CD4-positive, alpha-beta T cell treated with Interleukin-2 at 100 ng/mL for 4 hours (primary cell): ENCODE data around the gene MAP1S.

Experiments
- DNase-seq: peaks from one replicate; pipeline ENCODE4 v3.0.0-alpha.2; 2020; ENCODE audit warnings: low spot score

The MAP1S gene

DNA sequence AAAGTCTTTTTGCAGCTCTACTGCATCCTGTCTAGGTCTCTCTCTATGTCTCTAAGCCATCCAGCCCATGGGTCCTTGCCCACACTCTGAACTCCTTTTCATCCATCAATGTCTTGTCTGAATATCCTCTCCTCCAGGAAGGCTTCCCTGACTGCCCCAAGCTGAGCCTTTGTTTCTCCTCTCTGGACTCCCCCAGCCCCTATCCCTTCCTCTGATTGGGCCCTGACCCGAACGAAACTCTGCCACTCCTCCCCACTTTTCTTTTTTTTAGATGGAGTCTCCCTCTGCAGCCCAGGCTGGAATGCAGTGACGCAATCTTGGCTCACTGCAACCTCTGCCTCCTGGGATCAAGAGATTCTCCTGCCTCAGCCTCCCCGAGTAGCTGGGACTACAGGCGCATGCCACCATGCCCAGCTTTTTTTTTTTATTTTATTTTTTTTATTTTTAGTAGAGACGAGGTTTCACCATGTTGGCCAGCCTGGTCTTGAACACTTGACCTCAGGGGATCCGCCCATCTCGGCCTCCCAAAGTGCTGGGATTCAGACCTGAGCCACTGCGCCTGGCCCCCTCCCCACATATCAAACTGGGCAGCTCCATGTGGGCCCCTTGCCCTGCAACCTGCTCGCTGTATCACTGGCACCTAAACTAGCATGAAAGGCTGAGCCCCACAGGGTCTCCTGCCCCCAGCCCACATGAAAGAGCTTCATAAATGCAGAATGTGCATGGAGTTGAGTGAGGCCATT lies 30.3 kb upstream of the MAP1S start:
- no peak for DNase-seq

DNA sequence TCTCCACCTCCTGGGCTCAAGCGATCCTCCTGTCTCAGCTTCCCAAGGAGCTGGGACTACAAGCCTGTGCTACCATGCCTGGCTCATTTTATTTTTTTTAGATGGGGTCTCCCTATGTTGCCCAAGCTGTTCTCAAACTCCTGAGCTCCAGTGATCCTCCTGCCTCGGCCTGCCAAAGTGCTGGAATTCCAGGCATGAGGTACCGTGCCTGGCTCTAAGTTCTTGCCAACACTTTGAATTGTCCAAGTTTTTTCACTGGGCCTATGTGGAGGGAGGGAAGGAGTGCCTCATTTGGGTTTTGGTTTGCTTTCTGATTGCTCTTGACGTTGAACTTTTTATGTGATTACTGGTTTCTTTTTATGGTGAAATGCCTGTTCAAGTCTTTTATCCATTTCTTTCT lies 26.7 kb upstream of the MAP1S start:
- no peak for DNase-seq

DNA sequence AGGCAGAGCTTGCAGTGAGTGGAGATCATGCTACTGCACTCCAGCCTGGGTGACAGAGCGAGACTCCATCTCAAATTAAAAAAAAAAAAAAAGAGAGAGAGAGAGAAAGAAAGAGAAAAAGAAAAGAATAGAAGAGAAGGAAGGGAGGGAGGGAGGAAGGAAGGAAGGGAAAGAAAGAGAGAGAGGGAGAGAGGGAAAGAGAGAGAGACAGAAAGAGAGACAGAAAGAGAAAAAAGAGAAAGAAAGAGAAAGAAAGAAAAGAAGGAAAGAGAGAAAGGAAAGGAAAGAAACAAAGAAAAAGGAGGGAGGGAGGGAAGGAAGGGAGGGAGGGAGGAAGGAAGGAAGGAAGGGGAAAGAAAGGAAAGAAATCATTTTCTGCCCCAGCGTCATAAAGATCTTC lies 24.1 kb upstream of the MAP1S start:
- no peak for DNase-seq

DNA sequence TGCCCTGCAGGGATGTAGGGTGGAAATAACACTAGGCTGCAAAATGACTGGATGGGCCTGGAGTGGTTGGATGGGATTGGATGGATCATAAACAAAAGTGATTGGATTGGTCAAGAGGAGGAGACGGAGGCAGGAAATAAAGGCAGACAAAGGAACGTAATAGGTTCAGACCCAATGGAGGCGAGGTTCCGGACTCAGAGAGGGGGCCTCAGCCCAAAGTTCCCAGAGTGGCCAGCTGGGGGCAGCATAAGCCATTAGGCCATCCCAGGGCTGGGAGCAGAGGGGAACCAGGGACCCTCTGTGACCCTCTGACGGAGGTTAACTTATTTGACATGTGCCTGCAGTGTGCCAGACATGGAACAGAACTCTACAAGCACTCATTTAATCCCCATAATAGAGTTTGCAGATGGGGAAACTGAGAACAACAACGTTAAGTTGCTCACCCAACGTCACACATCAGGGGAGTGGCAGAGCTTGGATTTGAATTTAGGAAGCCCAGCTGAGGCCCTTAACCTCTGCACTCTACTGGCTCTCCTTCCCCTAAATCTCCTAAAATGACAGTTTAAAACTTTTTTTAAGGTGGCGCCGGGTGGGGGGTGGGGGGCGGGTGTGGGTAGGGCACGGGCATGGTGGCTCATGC lies 15.3 kb upstream of the MAP1S start:
- peak; percentile 64 for DNase-seq

DNA sequence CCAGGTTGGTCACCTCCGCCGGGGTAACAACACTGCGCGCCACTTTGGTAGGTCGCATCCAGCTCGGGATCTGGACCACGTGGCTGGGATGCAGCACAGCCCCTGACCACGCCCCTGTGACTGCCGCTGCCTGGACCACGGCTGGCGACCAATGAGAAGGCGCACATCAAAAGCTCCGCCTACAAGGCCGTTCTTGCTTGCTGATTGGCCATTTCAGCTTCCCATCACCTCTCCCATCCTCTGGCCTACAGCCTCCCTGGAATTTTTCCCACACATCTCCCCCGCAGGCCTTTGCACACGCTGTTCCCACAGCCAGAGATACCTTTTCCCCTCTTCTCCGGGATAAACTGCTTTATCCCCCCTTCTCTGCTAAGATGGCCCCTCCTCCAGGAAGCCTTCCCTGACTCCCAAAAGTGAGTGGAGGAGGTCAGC lies 12.5 kb upstream of the MAP1S start:
- DNase-seq, result no peak

DNA sequence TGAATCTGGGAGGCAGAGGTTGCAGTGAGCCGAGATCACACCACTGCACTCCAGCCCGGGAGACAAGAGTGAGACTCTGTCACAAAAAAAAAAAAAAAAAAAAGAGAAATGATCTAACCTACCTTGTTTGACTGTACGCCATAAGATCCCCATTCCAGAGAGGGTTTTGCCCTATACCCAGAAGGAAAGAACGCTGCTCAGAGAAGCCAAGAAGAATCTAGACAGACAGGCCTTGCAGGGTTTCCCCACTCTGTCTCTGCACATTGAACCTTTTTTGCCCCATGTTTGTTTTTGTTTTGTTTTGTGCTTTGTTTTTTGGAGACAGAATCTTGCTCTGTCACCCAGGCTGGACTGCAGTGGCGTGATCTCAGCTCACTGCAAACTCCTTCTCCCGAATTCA lies 7.4 kb upstream of the MAP1S start:
- no peak for DNase-seq

DNA sequence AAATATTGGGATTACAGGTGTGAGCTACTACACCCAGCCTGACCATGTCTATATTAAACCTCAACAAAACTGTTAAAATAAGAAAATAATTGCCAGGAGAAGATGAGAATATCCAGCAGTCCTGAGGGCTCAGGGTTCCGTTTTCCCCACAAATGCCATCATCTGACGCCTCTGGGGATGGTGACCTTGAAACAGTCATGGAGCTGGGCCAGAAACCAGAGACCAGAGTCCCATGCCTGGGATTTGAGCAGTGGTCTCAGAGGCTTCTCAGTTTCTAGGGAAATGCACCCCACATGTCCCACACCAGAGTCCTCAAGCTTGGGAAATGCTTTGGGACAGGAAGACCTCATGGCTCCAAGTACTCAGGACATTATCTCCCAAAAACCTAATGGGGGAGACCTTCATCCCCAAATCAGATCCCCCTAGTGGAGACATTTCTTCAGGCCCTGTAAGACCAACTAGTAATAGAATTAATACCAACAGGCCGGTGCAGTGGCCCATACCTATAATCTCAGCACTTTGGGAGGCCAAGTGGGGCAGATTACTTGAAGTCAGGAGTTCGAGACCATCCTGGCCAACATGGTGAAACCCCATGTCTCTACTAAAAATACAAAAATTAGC lies 2.9 kb upstream of the MAP1S start:
- no peak for DNase-seq

DNA sequence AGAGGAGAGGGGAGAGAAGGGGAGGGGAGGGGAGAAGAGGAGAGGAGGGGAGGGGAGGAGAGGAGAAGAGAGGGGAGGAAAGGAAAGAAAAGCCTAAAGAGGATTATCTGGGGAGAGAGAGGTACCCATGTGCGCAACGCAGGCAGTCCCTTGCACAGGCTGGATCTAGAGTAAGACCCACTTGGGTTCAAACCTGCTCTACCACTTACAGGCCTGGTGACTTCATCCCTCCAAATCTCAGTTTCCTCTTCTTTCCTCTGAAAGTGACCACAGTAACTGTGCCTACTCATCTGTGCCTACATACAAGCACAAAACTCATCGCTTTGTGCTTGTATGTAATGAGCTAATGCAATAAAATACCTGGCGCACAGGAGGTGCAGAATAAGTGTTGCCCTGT lies 732 bp upstream of the MAP1S start:
- no peak for DNase-seq

DNA sequence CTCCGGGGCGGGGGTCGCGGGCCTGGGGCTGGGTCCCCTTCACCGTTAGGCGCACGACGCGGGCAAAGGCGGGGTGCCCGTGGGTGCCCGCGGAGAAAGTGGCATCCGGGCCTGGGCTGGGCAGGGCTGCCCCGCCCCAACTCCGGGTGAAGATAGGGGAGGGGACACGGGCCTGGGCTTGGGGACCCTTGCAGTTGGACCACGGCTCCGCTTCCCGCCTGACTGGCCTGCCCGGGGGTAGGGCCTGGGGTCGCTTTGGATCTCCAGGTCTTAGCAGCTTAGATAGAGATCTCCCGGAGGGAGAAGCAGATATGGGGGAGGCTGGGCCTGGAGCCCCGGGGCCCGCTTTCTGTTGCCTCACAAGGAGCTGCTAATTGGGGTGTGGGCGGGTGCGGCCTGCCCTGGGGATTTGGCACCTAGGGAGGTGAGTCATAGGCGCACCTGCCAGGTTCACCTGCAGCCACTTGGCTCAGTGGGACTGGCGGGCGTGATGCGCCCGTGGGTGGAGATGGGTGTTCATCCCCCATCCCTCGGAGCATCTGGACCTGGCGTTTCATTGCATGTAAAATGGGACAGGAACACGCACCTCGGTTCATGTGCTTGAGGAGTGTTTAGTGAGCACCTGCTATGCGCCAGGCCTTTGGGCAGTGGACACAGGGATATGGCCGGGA lies 585 bp downstream of the MAP1S start:
- DNase-seq, result peak; percentile 49

DNA sequence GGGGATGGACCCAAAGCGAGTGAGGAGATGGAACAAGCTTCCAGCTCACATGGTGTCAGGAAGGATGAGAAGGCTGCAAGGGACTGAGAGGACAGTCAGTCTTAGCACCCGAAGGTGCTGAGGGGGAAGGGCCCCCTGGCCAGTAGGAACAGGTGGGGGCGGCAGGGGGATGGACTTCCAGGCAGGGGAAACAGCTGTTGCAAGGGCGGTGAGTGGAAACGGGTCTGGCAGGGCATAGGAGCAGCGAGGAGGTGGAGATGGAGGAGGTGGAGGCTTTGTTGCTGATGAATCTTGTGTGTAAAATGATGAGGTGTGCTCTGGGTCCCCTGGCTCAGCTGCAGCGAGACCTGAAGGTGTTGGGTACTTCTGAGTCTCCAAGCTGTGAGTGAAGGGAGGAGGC lies 1.2 kb downstream of the MAP1S start:
- DNase-seq, result no peak

DNA sequence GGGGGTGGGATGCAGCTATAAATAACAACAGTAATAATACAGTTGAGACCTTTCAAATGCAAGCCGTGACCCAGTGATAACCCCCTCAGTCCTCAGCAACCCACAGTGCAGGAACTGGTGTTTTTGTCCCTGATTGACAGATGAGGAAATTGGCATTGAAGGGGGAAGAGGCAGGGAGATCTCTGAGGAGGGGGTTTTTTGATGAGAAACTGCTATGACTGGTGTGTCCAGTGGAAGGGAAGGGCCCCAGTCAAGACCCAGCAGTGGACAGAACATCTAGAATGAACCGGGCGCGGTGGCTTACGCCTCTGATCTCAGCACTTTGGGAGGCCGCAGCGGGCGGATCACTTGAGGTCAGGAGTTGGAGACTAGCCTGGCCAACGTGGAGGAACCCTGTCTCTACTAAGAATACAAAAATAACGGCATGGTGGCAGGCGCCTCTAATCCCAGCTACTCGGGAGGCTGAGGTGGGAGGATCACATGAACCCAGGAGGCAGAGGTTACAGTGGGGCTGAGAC lies 1.9 kb downstream of the MAP1S start:
- DNase-seq, result no peak

DNA sequence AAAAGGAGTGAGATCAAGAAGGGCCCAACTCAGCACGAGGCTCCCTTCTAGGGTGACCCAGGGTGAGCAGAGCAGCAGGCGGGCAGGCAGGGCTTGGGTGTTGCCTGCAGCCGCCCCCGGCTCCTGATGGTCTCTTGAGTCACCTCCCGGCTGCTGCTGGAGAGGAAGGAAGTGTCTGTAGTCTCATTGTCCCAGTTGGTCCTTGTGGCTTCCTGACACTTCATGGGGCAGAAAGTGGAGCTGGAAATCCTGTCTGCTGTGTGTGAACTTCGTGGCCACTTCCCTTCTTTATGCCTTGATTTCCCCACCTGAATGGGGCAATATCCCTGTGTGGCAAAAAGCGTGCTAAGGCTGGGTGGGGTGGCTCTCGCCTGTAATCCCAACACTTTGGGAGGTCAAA lies 2.5 kb downstream of the MAP1S start:
- DNase-seq, result no peak

DNA sequence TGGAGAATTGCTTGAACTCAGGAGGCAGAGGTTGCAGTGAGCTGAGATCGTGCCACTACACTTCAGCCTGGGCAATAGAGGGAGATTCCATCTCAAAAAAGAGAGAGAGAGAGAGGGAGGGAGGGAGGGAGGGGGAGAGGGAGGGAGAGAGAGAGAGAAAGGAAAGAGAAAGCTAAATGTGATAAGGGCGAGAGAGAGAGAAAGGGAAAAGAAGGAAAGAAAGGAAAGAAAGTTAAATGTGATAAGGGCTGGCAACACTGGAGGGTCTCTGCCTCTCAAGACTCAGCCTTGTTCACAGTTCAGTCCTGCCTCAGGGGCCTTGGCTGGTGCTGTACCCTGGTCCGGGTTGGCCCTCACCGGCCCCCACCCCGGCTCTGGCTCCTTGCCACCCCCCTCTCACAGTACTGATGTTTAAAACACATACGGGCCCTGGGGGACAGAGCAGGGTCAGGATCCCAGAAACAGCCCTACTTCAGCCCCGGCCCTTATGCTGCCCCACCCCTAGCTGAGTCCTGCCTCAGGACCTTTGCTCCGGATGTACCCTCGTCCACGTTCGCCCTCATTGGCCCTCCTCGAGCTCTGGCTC lies 3.5 kb downstream of the MAP1S start:
- DNase-seq, result no peak

DNA sequence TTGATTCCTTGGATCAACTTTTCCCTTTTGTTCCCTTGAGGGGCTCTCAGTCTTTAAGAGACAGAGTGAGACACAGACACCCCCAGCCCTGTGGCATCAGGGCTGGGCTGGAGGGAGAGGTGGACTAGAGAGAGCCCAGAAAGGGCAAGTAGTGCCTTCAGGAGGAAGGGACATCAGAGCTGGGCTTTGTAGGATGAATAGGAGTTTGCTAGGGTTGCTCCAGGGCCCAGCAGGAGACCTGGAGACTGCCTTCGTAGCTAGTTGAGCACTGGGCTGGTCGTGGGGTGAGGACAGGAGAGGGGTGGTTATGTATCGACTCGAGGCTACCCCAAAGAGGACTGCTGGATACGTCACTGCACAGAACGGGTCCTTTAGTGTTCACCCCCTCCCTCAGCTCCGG lies 5.4 kb downstream of the MAP1S start:
- DNase-seq, result no peak

DNA sequence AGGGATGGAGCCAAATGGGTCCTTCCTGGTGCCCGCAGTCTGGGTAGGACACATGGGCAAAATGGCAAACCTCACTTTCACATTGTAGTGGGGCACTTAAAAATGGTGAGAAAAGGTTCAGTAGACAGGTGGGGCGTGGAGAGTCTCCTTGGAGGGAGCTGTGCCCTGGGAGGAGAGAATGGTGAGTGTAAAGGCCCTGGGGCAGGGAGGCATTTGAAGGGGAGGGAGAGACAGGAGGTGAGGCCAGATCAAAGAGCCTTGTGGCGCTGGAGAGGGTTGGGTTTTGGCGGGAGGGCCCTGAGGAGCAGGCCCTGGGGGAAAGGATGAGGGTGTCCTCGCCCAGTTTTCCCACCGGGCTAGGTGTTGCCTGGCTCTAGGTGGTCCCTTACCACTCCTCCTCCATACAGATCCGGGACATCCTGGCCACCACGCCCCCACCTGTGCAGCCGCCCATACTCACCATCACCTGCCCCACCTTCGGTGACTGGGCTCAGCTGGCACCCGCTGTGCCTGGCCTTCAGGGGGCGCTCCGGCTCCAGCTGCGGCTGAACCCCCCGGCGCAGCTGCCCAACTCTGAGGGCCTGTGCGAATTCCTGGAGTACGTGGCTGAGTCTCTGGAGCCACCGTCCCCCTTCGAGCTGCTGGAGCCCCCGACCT lies 6.3 kb downstream of the MAP1S start:
- no peak for DNase-seq

DNA sequence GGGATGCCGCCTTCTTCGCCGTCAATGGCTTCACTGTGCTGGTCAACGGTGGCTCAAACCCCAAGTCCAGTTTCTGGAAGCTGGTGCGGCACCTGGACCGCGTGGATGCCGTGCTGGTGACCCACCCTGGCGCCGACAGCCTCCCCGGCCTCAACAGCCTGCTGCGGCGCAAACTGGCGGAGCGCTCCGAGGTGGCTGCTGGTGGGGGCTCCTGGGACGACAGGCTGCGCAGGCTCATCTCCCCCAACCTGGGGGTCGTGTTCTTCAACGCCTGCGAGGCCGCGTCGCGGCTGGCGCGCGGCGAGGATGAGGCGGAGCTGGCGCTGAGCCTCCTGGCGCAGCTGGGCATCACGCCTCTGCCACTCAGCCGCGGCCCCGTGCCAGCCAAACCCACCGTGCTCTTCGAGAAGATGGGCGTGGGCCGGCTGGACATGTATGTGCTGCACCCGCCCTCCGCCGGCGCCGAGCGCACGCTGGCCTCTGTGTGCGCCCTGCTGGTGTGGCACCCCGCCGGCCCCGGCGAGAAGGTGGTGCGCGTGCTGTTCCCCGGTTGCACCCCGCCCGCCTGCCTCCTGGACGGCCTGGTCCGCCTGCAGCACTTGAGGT lies 7.0 kb downstream of the MAP1S start:
- no peak for DNase-seq

DNA sequence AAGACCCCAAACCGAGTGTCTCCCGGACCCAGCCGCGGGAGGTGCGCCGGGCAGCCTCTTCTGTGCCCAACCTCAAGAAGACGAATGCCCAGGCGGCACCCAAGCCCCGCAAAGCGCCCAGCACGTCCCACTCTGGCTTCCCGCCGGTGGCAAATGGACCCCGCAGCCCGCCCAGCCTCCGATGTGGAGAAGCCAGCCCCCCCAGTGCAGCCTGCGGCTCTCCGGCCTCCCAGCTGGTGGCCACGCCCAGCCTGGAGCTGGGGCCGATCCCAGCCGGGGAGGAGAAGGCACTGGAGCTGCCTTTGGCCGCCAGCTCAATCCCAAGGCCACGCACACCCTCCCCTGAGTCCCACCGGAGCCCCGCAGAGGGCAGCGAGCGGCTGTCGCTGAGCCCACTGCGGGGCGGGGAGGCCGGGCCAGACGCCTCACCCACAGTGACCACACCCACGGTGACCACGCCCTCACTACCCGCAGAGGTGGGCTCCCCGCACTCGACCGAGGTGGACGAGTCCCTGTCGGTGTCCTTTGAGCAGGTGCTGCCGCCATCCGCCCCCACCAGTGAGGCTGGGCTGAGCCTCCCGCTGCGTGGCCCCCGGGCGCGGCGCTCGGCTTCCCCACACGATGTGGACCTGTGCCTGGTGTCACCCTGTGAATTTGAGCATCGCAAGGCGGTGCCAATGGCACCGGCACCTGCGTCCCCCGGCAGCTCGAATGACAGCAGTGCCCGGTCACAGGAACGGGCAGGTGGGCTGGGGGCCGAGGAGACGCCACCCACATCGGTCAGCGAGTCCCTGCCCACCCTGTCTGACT lies 7.9 kb downstream of the MAP1S start:
- no peak for DNase-seq

DNA sequence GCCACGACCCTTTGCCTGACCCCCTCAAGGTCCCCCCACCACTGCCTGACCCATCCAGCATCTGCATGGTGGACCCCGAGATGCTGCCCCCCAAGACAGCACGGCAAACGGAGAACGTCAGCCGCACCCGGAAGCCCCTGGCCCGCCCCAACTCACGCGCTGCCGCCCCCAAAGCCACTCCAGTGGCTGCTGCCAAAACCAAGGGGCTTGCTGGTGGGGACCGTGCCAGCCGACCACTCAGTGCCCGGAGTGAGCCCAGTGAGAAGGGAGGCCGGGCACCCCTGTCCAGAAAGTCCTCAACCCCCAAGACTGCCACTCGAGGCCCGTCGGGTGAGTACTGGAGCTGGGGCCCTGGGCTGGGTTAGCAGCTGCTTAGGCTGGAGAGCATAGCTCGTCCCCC lies 8.6 kb downstream of the MAP1S start:
- no peak for DNase-seq

DNA sequence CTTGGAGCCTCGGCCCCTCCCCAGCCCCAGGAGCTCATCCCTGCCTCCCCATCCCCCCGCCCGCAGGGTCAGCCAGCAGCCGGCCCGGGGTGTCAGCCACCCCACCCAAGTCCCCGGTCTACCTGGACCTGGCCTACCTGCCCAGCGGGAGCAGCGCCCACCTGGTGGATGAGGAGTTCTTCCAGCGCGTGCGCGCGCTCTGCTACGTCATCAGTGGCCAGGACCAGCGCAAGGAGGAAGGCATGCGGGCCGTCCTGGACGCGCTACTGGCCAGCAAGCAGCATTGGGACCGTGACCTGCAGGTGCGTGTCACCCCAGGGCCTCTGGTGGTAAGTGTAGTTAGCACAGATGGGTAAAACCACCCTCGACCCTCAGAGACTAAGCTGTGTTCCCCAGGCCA lies 13.8 kb downstream of the MAP1S start:
- DNase-seq, result no peak

DNA sequence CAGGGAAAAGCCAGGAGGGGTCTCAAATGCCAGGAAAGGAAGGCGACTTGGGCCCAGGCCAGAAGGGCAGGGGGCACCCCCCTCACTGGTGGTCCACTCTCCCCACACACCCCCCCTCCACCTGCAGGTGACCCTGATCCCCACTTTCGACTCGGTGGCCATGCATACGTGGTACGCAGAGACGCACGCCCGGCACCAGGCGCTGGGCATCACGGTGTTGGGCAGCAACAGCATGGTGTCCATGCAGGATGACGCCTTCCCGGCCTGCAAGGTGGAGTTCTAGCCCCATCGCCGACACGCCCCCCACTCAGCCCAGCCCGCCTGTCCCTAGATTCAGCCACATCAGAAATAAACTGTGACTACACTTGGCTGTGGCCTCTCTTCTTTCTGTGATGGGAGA lies 14.9 kb downstream of the MAP1S start:
- no peak for DNase-seq

DNA sequence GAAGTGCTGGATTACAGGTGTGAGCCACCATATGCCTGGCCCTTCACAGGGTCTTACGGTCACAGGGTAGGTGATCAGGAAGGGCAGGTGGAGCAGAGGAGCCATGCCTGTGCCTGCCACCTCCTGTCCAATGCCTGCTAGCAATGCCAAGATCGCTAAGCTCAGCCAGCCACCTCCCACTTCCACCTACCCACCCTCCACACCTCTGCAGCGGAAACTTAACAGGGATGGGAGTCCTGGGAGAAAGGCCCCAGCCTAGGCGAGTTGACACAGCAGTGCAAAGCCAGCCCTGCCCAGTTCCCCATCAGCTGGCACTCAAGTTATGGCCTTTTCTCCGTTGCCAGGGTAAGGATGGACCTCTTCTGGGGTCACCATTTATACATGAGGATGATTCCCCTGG lies 16.1 kb downstream of the MAP1S start:
- DNase-seq, result no peak
